GM12878 (cell line): Measurements from ENCODE around the gene TECTB. TPM values are rescaled to one million over a fixed set of nuclear protein-coding genes. Genes with fewer than 3 reads are reported as not detected.

Source experiments
- CBX3 ChIP-seq: fragments of 200-600 bp; sonication (generic); IDR thresholded peaks from 2 replicates; pipeline ENCODE4 v1.6.1; 2016; ENCODE audit warnings: low read depth, borderline replicate concordance
- SIX5 ChIP-seq: IDR thresholded peaks from 2 replicates; pipeline ENCODE4 v1.6.1; 2011; ENCODE audit warnings: mild to moderate bottlenecking, low read depth, low read length, moderate library complexity; ENCODE audit not compliant: severe bottlenecking
- SREBF1 ChIP-seq: IDR thresholded peaks from 2 replicates; pipeline ENCODE4 v1.6.1; 2012; ENCODE audit warnings: mild to moderate bottlenecking, low read length
- SUPT20H ChIP-seq: IDR thresholded peaks from 2 replicates; pipeline ENCODE4 v1.6.1; 2011; ENCODE audit warnings: low read depth, mild to moderate bottlenecking, low read length, moderate library complexity, borderline replicate concordance; ENCODE audit not compliant: control insufficient read depth
- polyA plus RNA-seq, 11 experiments: library from polyadenylated mRNA; depleted of rRNA in 4 of 11; unstranded in 6 of 11; stranded (reverse) in 5 of 11; fragments of >200 nt; fragmentation: Nextera tagmentation in 4 of 11; fragmentation: Illumina TruSeq in 1 of 11; extraction: Ambion mirVana in 4 of 11; extraction: Trizol in 1 of 11; gene quantifications; 1 replicate in 1 of 11; 2 replicates in 10 of 11; pipeline versions ENCODE4 v1.2.1 to v1.2.3, GENCODE V29; 2011 to 2016; ENCODE audit warnings: inconsistent platforms in 2 of 11, missing spikeins in 2 of 11, low read depth in 1 of 11
- total RNA-seq, 4 experiments: library from RNA; depleted of rRNA in 3 of 4; stranded (reverse); fragments of >200 nt in 3 of 4; fragmentation: Illumina TruSeq in 1 of 4; extraction: Trizol in 1 of 4; gene quantifications; 2 replicates each; pipeline versions ENCODE4 v1.2.1 to v1.2.3, GENCODE V29; 2013 to 2021
- TF ChIP-seq, protein P1 (sequence below): IDR thresholded peaks from 2 replicates; pipeline ENCODE4 v1.6.1; 2012; ENCODE audit warnings: improper control_type of control experiment, low read depth, low read length; ENCODE audit not compliant: insufficient replicate concordance
- TF ChIP-seq, protein P2 (sequence below): fragments of 450-650 bp; formaldehyde crosslinking; IDR thresholded peaks from 2 replicates; pipeline ENCODE4 v1.4.0; 2020; ENCODE audit warnings: mild to moderate bottlenecking, moderate library complexity

The TECTB gene
- total and polyA plus RNA-seq, 10 of the 15 experiments (the other 5 are each of a cell fraction or from before 2014, with no cell fraction given) = not detected

DNA sequence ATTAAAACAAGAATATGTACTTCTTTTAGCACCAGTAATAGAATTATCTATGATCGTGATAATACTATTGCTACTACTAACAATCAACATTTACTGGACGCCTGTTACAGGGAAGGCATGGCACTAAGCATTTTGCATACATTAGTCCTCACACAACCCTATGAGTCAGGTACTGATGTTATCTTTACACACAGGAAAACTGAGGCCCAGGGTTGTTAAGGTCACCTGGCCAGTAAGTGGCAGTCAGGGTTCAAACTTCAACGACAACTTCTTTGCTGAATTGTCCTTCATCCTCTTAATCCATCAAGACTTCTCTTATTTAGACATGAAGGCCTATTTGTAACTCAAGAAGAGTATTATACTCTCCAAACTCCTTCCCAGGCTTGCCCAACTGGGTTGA is 48.8 kb downstream of the TECTB start (continued):
- TF ChIP-seq, protein P1, sequence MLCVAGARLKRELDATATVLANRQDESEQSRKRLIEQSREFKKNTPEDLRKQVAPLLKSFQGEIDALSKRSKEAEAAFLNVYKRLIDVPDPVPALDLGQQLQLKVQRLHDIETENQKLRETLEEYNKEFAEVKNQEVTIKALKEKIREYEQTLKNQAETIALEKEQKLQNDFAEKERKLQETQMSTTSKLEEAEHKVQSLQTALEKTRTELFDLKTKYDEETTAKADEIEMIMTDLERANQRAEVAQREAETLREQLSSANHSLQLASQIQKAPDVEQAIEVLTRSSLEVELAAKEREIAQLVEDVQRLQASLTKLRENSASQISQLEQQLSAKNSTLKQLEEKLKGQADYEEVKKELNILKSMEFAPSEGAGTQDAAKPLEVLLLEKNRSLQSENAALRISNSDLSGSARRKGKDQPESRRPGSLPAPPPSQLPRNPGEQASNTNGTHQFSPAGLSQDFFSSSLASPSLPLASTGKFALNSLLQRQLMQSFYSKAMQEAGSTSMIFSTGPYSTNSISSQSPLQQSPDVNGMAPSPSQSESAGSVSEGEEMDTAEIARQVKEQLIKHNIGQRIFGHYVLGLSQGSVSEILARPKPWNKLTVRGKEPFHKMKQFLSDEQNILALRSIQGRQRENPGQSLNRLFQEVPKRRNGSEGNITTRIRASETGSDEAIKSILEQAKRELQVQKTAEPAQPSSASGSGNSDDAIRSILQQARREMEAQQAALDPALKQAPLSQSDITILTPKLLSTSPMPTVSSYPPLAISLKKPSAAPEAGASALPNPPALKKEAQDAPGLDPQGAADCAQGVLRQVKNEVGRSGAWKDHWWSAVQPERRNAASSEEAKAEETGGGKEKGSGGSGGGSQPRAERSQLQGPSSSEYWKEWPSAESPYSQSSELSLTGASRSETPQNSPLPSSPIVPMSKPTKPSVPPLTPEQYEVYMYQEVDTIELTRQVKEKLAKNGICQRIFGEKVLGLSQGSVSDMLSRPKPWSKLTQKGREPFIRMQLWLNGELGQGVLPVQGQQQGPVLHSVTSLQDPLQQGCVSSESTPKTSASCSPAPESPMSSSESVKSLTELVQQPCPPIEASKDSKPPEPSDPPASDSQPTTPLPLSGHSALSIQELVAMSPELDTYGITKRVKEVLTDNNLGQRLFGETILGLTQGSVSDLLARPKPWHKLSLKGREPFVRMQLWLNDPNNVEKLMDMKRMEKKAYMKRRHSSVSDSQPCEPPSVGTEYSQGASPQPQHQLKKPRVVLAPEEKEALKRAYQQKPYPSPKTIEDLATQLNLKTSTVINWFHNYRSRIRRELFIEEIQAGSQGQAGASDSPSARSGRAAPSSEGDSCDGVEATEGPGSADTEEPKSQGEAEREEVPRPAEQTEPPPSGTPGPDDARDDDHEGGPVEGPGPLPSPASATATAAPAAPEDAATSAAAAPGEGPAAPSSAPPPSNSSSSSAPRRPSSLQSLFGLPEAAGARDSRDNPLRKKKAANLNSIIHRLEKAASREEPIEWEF = no peak
- TF ChIP-seq SIX5 = no peak
- no peak for TF ChIP-seq CBX3
- TF ChIP-seq, protein P2, sequence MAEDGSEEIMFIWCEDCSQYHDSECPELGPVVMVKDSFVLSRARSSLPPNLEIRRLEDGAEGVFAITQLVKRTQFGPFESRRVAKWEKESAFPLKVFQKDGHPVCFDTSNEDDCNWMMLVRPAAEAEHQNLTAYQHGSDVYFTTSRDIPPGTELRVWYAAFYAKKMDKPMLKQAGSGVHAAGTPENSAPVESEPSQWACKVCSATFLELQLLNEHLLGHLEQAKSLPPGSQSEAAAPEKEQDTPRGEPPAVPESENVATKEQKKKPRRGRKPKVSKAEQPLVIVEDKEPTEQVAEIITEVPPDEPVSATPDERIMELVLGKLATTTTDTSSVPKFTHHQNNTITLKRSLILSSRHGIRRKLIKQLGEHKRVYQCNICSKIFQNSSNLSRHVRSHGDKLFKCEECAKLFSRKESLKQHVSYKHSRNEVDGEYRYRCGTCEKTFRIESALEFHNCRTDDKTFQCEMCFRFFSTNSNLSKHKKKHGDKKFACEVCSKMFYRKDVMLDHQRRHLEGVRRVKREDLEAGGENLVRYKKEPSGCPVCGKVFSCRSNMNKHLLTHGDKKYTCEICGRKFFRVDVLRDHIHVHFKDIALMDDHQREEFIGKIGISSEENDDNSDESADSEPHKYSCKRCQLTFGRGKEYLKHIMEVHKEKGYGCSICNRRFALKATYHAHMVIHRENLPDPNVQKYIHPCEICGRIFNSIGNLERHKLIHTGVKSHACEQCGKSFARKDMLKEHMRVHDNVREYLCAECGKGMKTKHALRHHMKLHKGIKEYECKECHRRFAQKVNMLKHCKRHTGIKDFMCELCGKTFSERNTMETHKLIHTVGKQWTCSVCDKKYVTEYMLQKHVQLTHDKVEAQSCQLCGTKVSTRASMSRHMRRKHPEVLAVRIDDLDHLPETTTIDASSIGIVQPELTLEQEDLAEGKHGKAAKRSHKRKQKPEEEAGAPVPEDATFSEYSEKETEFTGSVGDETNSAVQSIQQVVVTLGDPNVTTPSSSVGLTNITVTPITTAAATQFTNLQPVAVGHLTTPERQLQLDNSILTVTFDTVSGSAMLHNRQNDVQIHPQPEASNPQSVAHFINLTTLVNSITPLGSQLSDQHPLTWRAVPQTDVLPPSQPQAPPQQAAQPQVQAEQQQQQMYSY = no peak
- no peak for TF ChIP-seq SUPT20H
- no peak for TF ChIP-seq SREBF1
